ENCODE measurements around the gene PSD2. TPM values are rescaled to one million over a fixed set of nuclear protein-coding genes. Genes with fewer than 3 reads are reported as not detected.

PSD2 gene
- total RNA-seq, 2 donors from 2014 or later: 0.05 to 0.11 TPM

DNA sequence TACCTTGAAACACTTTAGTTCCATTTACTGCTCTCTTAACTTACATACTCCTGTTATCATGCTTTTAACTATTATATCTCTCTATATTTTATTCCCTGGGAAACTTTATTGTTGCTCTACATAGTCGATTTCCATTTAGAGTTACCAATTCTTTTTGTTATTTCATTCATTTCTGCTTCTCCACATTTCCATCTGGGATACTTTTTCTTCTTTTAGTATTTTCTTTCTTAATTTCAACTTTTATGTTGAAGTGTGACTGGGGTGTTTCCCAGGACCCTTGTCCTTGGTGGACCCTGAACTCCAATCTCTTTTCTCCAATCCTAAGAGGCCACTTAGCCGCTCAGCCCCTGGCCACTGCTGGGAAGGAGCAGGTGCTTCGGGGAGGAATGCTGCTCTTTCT lies 36.0 kb downstream of the PSD2 start:
- intact Hi-C loops (cut with DNase I): no loop called here
- TF ChIP-seq, protein P1, sequence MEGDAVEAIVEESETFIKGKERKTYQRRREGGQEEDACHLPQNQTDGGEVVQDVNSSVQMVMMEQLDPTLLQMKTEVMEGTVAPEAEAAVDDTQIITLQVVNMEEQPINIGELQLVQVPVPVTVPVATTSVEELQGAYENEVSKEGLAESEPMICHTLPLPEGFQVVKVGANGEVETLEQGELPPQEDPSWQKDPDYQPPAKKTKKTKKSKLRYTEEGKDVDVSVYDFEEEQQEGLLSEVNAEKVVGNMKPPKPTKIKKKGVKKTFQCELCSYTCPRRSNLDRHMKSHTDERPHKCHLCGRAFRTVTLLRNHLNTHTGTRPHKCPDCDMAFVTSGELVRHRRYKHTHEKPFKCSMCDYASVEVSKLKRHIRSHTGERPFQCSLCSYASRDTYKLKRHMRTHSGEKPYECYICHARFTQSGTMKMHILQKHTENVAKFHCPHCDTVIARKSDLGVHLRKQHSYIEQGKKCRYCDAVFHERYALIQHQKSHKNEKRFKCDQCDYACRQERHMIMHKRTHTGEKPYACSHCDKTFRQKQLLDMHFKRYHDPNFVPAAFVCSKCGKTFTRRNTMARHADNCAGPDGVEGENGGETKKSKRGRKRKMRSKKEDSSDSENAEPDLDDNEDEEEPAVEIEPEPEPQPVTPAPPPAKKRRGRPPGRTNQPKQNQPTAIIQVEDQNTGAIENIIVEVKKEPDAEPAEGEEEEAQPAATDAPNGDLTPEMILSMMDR (IDR thresholded peaks at IDR 0.05): no peak

DNA sequence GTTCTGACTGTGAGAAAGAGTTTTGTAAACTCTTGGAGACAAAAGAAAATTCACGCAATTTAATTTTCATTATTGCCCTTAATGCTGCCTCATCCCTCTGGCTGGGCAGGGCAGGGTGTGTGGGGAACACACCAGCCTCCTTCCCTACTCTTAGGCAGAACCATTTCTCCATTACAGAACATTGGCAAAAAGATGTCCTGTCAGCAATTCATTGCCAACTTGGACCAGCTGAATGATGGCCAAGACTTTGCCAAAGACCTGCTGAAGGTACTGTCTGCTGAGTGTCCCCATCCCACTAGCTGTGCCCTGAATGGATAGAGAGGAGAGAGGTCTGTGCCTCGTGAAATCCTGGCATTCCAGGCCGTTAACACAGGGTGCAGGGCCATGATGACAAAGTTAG lies 37.9 kb downstream of the PSD2 start:
- no peaks in the 10 kb centered on the region for H3K27me3 ChIP-seq
- no peak for DNase-seq
- H3K4me3 ChIP-seq: no peak overlapping the region
- H3K9ac ChIP-seq (ENCODE audit: low read depth in 2 of 2, low read length in 2 of 2): no peak overlapping the region
- no peaks in the 10 kb centered on the region for H3K9me3 ChIP-seq
- intact Hi-C loops (cut with DNase I): no loop called here
- no peaks in the 10 kb centered on the region for H3K36me3 ChIP-seq
- TF ChIP-seq, protein P1 (IDR thresholded peaks at IDR 0.05): no peak
- no peaks in the 10 kb centered on the region for H3K4me1 ChIP-seq
- no peak overlapping the region for H3K27ac ChIP-seq

More for the DNA sequence above, 36.0 kb downstream of the PSD2 start:
- no peak for DNase-seq
- Histone ChIP-seq H3K4me3 (no peak overlapping the region), H3K27ac (no peak overlapping the region), H3K9ac (ENCODE audit: low read depth in 2 of 2, low read length in 2 of 2) (no peak overlapping the region), H3K36me3 (no peaks in the 10 kb centered on the region), H3K27me3 (no peaks in the 10 kb centered on the region), H3K4me1 (no peaks in the 10 kb centered on the region), H3K9me3 (no peaks in the 10 kb centered on the region)

DNA sequence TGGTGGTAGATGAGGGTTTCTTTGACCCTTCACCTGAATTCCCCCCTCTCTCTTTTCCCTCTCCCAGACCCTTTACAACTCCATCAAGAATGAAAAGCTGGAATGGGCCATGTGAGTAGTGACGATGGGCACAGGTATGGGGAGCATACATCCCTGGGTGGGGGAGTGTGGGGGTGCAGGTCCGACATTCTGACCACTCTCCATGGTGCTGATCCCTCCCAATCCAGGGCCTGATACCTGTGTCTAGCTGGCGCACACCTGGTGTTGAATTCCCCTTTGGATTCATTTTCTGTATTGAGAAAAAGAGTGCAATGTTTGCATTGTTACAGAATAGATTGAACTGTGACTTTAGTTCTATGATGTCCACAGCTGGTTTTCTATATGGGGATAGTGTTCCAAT lies 40.0 kb downstream of the PSD2 start:
- H3K4me1 ChIP-seq: no peaks in the 10 kb centered on the region
- no peak overlapping the region for H3K9ac ChIP-seq (ENCODE audit: low read depth in 2 of 2, low read length in 2 of 2)
- no peaks in the 10 kb centered on the region for H3K27me3 ChIP-seq
- H3K36me3 ChIP-seq: no peaks in the 10 kb centered on the region
- intact Hi-C loops (cut with DNase I): no loop called here
- no peak overlapping the region for H3K4me3 ChIP-seq
- no peak overlapping the region for H3K27ac ChIP-seq
- no peaks in the 10 kb centered on the region for H3K9me3 ChIP-seq
- TF ChIP-seq, protein P1 (IDR thresholded peaks at IDR 0.05): no peak
- no peak for DNase-seq

DNA sequence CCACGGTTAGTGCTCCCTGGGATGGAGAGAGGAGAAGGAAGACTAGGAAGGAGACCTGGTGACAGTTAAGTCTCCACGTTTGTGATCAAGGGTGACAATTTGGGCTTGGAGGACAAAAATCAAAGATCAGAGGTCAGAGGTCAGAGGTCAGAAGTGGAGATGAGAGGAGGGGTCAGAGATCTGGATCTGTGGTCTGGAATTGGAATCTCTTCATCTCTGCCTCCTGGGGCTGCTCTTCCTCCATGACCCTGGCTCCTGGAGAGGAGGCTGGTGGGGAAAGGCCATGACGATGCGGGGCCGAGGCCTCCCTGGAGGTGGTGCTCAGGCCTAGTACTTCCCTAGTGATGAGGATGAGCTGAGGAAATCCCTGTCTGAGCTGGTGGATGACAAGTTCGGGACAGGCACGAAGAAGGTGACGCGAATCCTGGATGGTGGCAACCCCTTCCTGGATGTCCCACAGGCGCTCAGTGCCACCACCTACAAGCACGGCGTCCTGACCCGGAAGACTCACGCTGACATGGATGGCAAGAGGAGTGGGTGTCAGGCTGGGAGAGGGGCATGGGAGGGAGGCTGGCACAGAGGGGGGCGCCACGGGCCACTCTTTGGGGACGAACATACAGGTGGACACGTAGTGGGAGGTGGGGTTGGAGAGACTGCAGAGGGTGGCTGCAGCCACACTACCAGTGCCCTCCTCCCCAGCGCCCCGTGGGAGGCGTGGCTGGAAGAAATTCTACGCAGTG lies 41.0 kb downstream of the PSD2 start:
- Histone ChIP-seq H3K27me3 (no peaks in the 10 kb centered on the region), H3K27ac (no peak overlapping the region), H3K4me1 (no peaks in the 10 kb centered on the region), H3K36me3 (no peaks in the 10 kb centered on the region), H3K9ac (ENCODE audit: low read depth in 2 of 2, low read length in 2 of 2) (no peak overlapping the region), H3K9me3 (no peaks in the 10 kb centered on the region), H3K4me3 (no peak overlapping the region)
- TF ChIP-seq, protein P1 (IDR thresholded peaks at IDR 0.05): no peak
- DNase-seq: no peak
- intact Hi-C loops (cut with DNase I): no loop called here

DNA sequence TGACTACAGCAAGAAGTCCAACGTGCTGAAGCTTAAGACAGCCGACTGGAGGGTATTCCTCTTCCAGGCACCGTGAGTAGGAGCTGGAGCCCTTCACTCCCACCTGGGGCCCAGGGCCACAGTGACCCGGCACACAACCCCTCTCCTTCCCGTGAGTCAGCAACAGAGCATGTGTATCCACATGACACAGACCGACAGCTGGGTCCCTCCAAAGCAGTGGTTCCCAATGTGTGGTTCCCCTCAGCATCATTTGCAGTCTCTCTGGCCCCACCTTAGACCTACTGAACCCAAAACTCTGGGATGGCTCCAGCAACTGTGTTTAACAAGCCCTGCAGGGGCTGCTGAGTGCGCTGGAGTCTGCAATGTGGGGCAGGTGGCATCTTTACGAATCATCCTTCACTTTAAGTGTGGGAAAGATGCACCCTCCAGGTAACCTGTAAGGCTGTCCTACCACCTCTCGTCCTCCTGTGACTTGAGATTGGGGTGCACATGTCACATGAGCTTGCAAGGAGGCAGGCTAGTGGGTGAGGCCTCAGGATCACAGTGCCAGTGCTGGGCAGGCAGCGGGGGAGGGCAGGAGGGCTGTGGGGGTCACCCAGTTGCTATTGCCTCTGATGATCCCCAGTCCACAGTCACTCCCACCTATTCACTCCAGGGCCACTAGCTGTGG lies 42.2 kb downstream of the PSD2 start:
- H3K4me3 ChIP-seq: no peak overlapping the region
- H3K4me1 ChIP-seq: no peaks in the 10 kb centered on the region
- intact Hi-C loops (cut with DNase I): no loop called here
- no peaks in the 10 kb centered on the region for H3K9me3 ChIP-seq
- H3K36me3 ChIP-seq: no peaks in the 10 kb centered on the region
- no peak for DNase-seq
- no peak overlapping the region for H3K27ac ChIP-seq
- TF ChIP-seq, protein P1 (IDR thresholded peaks at IDR 0.05): no peak
- H3K27me3 ChIP-seq: no peaks in the 10 kb centered on the region
- no peak overlapping the region for H3K9ac ChIP-seq (ENCODE audit: low read depth in 2 of 2, low read length in 2 of 2)

Data from colonic mucosa (tissue), 4 donors.